Aorta (tissue), 5 donors: Measurements from ENCODE around the gene RNF152. TPM values are rescaled to one million over a fixed set of nuclear protein-coding genes. Genes with fewer than 3 reads are reported as not detected.

Experiments
- ATAC-seq: fragments of 200-7000 bp; cut with Tn5 transposase; one replicate; pipeline ENCODE4 v1.9.1; 2022; ENCODE audit warnings: moderate library complexity; ENCODE audit not compliant: low FRiP score
- DNase-seq, 2 donors: peaks; one replicate each; pipeline ENCODE4 v3.0.0-alpha.2; 2020
- H3K27ac ChIP-seq, 2 donors: one replicate each; pipeline ENCODE4 v1.5.1; 2013; ENCODE audit warnings: low read length in 2 of 2, mild to moderate bottlenecking in 2 of 2, moderate library complexity in 2 of 2, control low read depth in 1 of 2, inconsistent platforms in 1 of 2, low read depth in 1 of 2
- H3K27me3 ChIP-seq, 2 donors: one replicate each; pipeline ENCODE4 v1.6.1; 2013; ENCODE audit warnings: control low read depth in 1 of 2, low read length in 1 of 2, mild to moderate bottlenecking in 1 of 2, moderate library complexity in 1 of 2; ENCODE audit not compliant: insufficient read depth in 2 of 2, control insufficient read depth in 1 of 2
- H3K36me3 ChIP-seq, 2 donors: one replicate each; pipeline ENCODE4 v1.6.1; 2013; ENCODE audit warnings: control low read depth in 1 of 2, low read length in 1 of 2, mild to moderate bottlenecking in 1 of 2; ENCODE audit not compliant: insufficient read depth in 2 of 2, control insufficient read depth in 1 of 2
- H3K4me1 ChIP-seq, 2 donors: one replicate each; pipeline ENCODE4 v1.6.1; 2013; ENCODE audit warnings: low read length in 2 of 2, control low read depth in 1 of 2, mild to moderate bottlenecking in 1 of 2, moderate library complexity in 1 of 2; ENCODE audit not compliant: insufficient read depth in 2 of 2, control insufficient read depth in 1 of 2
- H3K4me3 ChIP-seq, 2 donors: one replicate each; pipeline ENCODE4 v1.5.1; 2013; ENCODE audit warnings: low read length in 2 of 2, control low read depth in 1 of 2, mild to moderate bottlenecking in 1 of 2
- H3K9me3 ChIP-seq: one replicate; pipeline ENCODE4 v1.6.1; 2013; ENCODE audit warnings: mild to moderate bottlenecking, low read length; ENCODE audit not compliant: control insufficient read depth
- WGBS, 2 donors: extraction: QIAGEN DNeasy Blood & Tissue Kit; methylation state at CpG; one replicate each; pipeline ENCODE4 v1.1.7; 2013; 5-methylcytosine and 5-hydroxymethylcytosine counted together
- intact Hi-C, 2 donors: fragments of 100-400 bp; cut with DNase I; formaldehyde crosslinking; loops; one replicate each; pipeline versions ENCODE4 v1.14.2 to v1.15.0; 2022
- polyA plus RNA-seq, 2 donors: library from polyadenylated mRNA; stranded (reverse); fragments of 200-250 nt; gene quantifications; one replicate each; pipeline ENCODE4 v1.2.3, GENCODE V29; 2013
- total RNA-seq, 2 donors: library from RNA; stranded (reverse); fragmentation: NEBNext Ultra II Directional; extraction: Animal tissue kit (Norgen Biotek cat#: 25700); gene quantifications; one replicate each; pipeline ENCODE4 v1.2.1, GENCODE V29; 2021
- donor health status: healthy with polysubstance abuse.
- donor health status: Bipolar disorder and iron deficiency.
- donor health status: DM: no; HTN: no; CAD: no.
- donor health status: DM: no; HTN: no; CAD: no.
- donor health status: DM: yes; HTN: yes; CAD: no.

The RNF152 gene
- total and polyA plus RNA-seq, 4 donors = 5.3 to 25.5 (median 21.5) TPM

- intact Hi-C loops = no loop called here
- Histone ChIP-seq H3K9me3 (no peaks in the 10 kb centered on the region), H3K36me3 (no peaks in the 10 kb centered on the region), H3K27me3 (no peaks in the 10 kb centered on the region), H3K27ac (no peak overlapping the region), H3K4me1 (no peaks in the 10 kb centered on the region), H3K4me3 (no peak overlapping the region)
- no peak for ATAC-seq
- no peak for DNase-seq
- WGBS, 2 donors = 35 to 36% methylated on average over 3 of the region's 3 CpGs
Measured at GRCh38 chr18:61865466-61866175, 27.2 kb downstream of the RNF152 start.

- DNase-seq (no peak), ATAC-seq (no peak)
- WGBS, 2 donors = 85 to 90% methylated on average over 3 of the region's 3 CpGs
- H3K9me3 ChIP-seq = no peaks in the 10 kb centered on the region
- no peaks in the 10 kb centered on the region for H3K27me3 ChIP-seq
- no peaks in the 10 kb centered on the region for H3K4me1 ChIP-seq
- H3K36me3 ChIP-seq = no peaks in the 10 kb centered on the region
- H3K4me3 ChIP-seq = no peak overlapping the region
- no peak overlapping the region for H3K27ac ChIP-seq
- intact Hi-C loops = no loop called here
Measured at GRCh38 chr18:61861372-61861771, 31.4 kb downstream of the RNF152 start.

- Histone ChIP-seq H3K4me3 (no peak overlapping the region), H3K27ac (no peak overlapping the region), H3K9me3 (no peaks in the 10 kb centered on the region), H3K27me3 (no peaks in the 10 kb centered on the region), H3K36me3 (no peaks in the 10 kb centered on the region), H3K4me1 (no peaks in the 10 kb centered on the region)
- 92 to 93% methylated on average over 6 of the region's 6 CpGs for WGBS, 2 donors
- intact Hi-C loops = no loop called here
- DNase-seq (no peak), ATAC-seq (no peak)
Measured at GRCh38 chr18:61860302-61860701, 32.5 kb downstream of the RNF152 start.

- H3K36me3 ChIP-seq = no peaks in the 10 kb centered on the region
Measured at GRCh38 chr18:61859113-61859512, 33.7 kb downstream of the RNF152 start.

GRCh38 chr18:61856678-61857077 is 36.1 kb downstream of the RNF152 start:
- Histone ChIP-seq H3K27ac (no peak overlapping the region), H3K36me3 (no peaks in the 10 kb centered on the region), H3K27me3 (no peaks in the 10 kb centered on the region), H3K4me1 (peaks cover 2 to 3% of the 10 kb centered on the region in 2 donors), H3K4me3 (no peak overlapping the region), H3K9me3 (no peaks in the 10 kb centered on the region)
- WGBS, 2 donors = 78 to 88% methylated on average over 4 of the region's 4 CpGs
- ATAC-seq = no peak
- DNase-seq = no peak
- intact Hi-C loops = no loop called here

More at GRCh38 chr18:61859113-61859512, 33.7 kb downstream of the RNF152 start:
- Histone ChIP-seq H3K4me1 (peaks cover 0 to 1% of the 10 kb centered on the region in 2 donors), H3K27ac (no peak overlapping the region), H3K27me3 (no peaks in the 10 kb centered on the region), H3K9me3 (no peaks in the 10 kb centered on the region), H3K4me3 (no peak overlapping the region)
- 93 to 95% methylated on average over 9 of the region's 9 CpGs for WGBS, 2 donors
- DNase-seq (no peak), ATAC-seq (no peak)
- intact Hi-C loops = no loop called here

GRCh38 chr18:61855449-61856378 is 37.1 kb downstream of the RNF152 start:
- intact Hi-C loops = no loop called here
- Histone ChIP-seq H3K27ac (no peak overlapping the region), H3K36me3 (no peaks in the 10 kb centered on the region), H3K27me3 (no peaks in the 10 kb centered on the region), H3K4me1 (peaks cover 2 to 3% of the 10 kb centered on the region in 2 donors), H3K9me3 (no peaks in the 10 kb centered on the region), H3K4me3 (no peak overlapping the region)
- DNase-seq = no peak
- 90 to 93% methylated on average over 19 of the region's 19 CpGs for WGBS, 2 donors
- ATAC-seq = no peak

- intact Hi-C loops = loop anchor here (5.0 kb wide), 2 partner anchors 37 to 118 kb away; partner anchors contain the start of gene RNF152 (in 1 of the 2)
- DNase-seq (no peak), ATAC-seq (no peak)
- Histone ChIP-seq H3K36me3 (no peaks in the 10 kb centered on the region), H3K4me1 (peaks cover 2 to 3% of the 10 kb centered on the region in 2 donors), H3K9me3 (no peaks in the 10 kb centered on the region), H3K27ac (no peak overlapping the region), H3K4me3 (no peak overlapping the region), H3K27me3 (no peaks in the 10 kb centered on the region)
- WGBS, 2 donors = 48% methylated on average over 9 of the region's 9 CpGs
Measured at GRCh38 chr18:61854578-61855448, 38.0 kb downstream of the RNF152 start.

- no peak for DNase-seq
- intact Hi-C loops = loop anchor here (5.0 kb wide), 2 partner anchors 38 to 117 kb away; partner anchors contain the start of gene RNF152 (in 1 of the 2)
- Histone ChIP-seq H3K27me3 (no peaks in the 10 kb centered on the region), H3K27ac (no peak overlapping the region), H3K36me3 (no peaks in the 10 kb centered on the region), H3K4me1 (peaks cover 2 to 3% of the 10 kb centered on the region in 2 donors), H3K4me3 (no peak overlapping the region), H3K9me3 (no peaks in the 10 kb centered on the region)
- no peak for ATAC-seq
- WGBS, 2 donors = 75 to 76% methylated on average over 3 of the region's 3 CpGs
Measured at GRCh38 chr18:61853855-61854254, 39.0 kb downstream of the RNF152 start.
